ENCODE results near the gene FLNB. TPM values are rescaled to one million over a fixed set of nuclear protein-coding genes. Genes with fewer than 3 reads are reported as not detected.

The FLNB gene
- total RNA-seq, 1 donor from 2014 or later, result 303 TPM

GRCh38 chr3:58164199-58164879, 156.1 kb downstream of the FLNB start:
- no peak for DNase-seq (ENCODE audit: low spot score)

DNA sequence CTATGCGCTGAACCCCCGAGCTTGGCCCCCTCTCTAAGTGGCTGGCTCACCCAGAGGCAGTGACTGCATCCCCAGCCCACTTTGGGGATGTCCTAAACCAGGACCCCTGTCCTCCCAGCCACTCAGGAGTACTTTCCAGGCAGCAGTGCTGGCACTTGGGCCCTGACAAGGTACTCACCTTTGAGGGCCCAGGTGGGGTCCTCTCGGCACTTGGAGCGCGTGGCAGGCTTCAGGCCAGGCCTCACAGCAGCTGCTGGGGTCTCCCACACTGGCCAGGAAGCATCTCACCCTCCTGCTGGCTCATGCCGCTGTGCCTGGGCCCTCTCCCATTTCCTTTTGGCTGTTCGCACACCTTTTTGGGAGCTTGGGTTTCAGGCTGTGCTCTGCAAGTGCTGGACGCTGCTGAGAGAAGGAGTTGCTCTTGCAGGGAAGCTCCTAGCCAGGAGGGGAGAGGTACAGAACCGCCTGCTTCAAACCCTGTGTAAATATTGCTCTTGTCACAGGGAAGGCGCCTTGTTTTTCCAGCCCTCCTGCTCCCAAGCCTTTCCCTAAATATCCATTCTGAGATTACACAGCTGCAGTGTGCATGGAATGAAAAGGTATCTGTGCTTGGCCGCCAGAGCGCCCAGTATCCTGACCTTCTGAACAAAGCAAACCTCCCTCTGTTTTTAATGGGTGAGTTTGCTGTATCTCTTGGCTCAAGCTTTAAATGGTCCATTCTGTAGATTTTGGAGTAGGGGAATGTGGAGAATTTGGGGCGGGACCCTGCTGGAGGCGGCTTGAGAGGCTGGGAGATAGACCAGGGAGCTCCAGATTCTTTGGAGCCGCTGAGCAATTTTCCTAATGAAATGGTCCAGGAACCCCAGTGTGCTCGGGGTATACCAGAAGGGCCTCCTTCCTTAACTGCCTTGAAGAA, 156.9 kb downstream of the FLNB start:
- no peak for DNase-seq (ENCODE audit: low spot score)

DNA sequence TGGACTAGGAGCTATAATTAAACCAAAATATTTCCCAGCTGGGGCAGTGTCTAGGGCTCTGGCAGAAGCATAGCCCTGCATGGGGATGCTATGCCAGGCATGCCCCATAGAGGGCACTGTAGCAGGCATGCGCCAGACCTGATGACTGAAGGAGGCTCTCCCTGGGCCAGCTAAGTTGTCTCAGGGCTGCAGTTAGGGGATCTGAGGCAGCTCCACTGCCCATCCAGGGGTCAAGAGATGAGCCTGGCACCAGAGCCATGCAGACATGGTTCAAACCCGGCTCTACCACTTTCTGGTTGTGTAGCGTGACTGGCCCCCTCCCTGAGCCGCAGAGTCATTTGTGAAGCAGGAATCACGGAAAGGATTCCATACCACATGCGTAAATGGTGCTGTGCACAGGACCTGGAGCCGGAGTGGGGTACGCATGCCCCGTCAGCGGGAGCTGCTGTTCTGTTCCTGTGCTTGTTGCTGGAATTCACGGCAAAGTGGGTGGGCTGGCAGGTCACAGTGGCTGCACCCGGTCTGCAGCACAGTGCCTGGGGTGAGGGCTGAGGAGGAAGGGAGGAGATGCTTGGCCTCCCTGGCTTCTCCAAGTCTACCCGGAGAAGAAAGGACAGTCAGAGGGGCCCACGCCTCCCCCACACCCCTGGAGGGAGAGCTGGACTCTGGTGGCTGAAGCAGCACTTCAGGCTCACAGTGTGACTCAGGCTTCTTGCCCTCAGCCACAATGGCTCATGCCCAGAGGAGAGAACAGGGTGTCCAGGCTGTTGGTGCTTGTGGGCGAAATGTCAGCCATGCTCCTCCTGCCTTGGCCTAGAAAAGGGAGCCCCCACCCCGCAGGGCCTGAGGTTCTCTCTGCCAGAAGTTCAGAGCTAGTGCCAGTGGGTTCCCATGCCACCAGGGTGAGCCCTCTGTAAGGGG, 159.5 kb downstream of the FLNB start:
- peak; percentile 76 for DNase-seq (ENCODE audit: low spot score)

DNA sequence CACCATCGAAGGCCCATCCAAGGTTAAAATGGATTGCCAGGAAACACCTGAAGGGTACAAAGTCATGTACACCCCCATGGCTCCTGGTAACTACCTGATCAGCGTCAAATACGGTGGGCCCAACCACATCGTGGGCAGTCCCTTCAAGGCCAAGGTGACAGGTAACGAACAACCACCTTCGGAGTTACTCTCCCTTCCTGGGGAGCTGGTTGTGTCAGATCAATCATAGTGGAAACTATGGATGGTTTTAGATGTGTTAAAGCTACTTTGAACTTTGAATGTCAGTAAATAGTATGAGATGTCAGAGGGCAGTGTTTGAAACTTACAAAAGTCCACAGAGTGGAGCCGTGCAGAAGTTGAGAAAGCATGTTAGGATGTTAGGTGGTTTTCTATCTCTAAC, 160.3 kb downstream of the FLNB start:
- DNase-seq (ENCODE audit: low spot score), result no peak

- DNase-seq (ENCODE audit: low spot score), result no peak
Measured at GRCh38 chr3:58169371-58169770, 161.1 kb downstream of the FLNB start.

DNA sequence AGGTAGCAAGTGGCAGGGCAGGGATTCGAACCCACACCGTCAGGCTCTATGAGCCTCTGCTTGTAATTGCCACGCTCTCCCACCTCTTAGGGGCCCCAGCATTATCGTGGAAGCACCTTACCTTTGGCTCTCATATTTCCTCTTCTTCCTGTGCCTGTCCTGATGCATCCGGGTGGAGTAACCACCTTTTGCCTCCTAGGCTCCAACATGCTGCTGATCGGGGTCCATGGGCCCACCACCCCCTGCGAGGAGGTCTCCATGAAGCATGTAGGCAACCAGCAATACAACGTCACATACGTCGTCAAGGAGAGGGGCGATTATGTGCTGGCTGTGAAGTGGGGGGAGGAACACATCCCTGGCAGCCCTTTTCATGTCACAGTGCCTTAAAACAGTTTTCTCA, 162.2 kb downstream of the FLNB start:
- DNase-seq (ENCODE audit: low spot score), result no peak

DNA sequence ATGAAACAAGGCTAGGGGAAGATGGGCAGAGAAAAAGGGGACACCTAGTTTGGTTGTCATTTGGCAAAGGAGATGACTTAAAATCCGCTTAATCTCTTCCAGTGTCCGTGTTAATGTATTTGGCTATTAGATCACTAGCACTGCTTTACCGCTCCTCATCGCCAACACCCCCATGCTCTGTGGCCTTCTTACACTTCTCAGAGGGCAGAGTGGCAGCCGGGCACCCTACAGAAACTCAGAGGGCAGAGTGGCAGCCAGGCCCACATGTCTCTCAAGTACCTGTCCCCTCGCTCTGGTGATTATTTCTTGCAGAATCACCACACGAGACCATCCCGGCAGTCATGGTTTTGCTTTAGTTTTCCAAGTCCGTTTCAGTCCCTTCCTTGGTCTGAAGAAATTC, 162.9 kb downstream of the FLNB start:
- no peak for DNase-seq (ENCODE audit: low spot score)

DNA sequence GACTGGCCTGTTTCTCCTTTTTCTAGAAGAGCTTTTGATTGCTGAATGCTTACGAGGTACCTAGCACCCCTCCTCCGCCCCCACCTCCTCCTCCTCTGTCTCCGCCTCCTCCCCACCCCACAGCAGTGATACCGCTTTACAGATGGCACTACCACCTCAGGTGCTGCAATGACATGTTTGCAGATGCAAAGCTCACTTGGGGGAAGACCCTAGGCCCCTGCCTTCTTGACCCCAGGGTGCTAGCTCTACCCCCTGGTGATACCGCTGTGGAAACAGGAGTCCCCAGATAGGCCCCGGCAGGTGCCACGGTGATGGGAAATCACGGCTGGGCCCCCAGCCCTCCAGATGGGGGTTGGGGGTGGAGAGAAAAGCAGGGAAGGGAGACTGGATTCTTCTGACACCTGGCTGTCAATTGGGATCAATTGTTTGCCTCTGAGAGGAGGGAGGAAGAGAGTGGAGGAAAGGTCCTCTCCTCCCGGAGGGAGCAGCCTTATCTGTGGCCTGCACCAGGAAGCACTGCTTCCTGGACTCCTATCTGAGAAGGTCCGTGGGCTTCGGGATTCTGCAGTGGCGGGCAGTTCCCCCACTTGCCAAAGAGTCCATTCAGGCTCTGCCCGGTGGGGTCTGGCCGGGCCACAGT, 164.9 kb downstream of the FLNB start:
- no peak for DNase-seq (ENCODE audit: low spot score)

- DNase-seq (ENCODE audit: low spot score), result no peak
Measured at GRCh38 chr3:58173669-58174398, 165.6 kb downstream of the FLNB start.

- DNase-seq (ENCODE audit: low spot score), result no peak
Measured at GRCh38 chr3:58175187-58175436, 166.9 kb downstream of the FLNB start.

- DNase-seq (ENCODE audit: low spot score), result no peak
Measured at GRCh38 chr3:58175437-58176184, 167.4 kb downstream of the FLNB start.

GRCh38 chr3:58176185-58176530, 167.9 kb downstream of the FLNB start:
- DNase-seq (ENCODE audit: low spot score), result no peak

DNA sequence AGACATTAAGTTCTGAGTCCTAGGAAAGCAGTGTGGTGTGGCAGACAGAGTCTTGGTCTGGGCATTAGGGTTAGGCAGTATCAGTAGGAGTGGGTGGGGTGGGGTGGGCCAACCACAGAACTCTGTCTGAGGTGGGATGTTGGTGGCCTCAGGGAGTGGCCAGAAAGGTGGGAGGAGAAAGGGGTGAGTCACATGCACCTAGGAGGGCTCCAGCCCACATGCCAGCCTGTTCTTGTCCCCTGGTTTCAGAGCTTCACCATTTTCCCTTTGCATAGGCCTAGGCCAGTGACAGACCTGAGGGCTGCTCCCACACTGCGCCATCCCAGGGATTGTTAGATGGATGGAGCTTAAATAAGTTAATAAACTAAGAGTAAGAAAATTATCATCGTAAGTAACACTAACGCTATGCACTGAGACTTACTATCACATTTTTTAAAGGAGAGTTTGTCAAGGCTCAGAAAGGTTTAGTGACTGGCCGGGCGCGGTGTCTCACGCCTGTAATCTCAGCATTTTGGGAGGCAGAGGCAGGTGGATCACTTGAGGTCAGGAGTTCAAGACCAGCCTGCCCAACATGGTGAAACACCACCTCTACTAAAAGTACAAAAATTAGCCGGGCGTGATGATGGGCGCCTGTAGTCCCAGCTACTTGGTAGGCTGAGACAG, 168.7 kb downstream of the FLNB start:
- no peak for DNase-seq (ENCODE audit: low spot score)

DNA sequence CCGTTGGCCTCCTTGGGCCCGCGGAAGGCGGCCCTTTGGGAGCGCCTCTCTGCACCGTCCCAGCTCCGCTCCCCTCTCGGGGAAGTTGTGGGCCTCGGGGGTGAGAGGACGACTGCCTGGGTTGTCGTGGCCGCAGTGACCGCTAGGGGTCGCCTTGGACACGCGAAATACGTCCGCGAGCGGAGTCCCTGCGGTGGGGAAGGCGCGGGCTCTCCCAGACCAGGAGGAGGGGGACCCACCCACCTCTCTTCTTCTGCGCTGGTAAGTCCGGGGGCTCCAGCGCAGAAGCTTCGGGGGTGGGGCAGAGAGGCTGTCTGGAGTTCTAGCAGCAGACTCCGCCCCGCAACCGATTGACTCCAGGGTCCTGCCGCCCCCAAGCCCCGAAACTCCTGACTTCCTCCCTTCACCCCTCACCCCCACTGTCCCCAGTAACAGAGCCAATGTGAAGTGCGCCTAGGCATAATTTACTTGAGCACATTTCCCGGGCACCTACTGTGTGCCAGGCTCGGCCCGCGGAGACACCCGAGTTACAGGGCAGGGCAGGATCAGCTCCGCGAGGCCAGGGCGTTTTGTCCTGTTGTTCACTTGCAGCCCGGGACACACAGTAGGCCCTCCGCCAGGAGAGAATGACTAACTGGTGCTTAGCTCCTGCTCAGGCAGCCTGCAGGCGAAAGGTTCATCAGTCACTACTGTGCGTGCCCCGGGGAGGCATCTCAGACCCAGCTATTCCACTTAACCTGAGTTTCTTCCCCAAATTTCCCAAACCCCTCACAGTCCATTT, 169.7 kb downstream of the FLNB start:
- peak; percentile 91 for DNase-seq (ENCODE audit: low spot score)

- DNase-seq (ENCODE audit: low spot score), result no peak
Measured at GRCh38 chr3:58178528-58179234, 170.5 kb downstream of the FLNB start.

GRCh38 chr3:58179235-58180098, 171.2 kb downstream of the FLNB start:
- DNase-seq (ENCODE audit: low spot score), result no peak

GRCh38 chr3:58180099-58180880, 172.1 kb downstream of the FLNB start:
- no peak for DNase-seq (ENCODE audit: low spot score)

All from ureter (tissue), 1 donor.